ENCODE data around the gene GUF1.

DNA sequence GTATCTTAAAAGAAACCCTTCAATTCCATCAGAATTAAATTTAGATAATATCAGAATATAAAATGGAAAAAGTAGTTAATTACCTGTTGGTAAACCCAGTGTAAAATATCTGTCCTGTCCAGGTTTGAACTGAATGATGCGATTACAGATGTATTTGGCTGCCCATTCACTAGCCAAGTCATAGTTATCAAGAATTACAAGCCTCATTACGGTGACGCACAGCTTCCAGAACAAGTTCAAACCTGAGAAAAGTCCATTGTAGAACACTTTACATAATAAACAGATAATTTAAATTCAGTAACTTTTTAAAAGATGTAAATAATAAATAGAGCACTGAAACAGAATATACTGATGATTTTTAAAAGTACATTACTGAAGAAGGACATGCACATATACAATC, 43.8 kb downstream of the GUF1 start:
- TF ChIP-seq GATA3 (IDR thresholded peaks at IDR 0.05; ENCODE audit: low read depth, low read length) = no peak
- no peak for TF ChIP-seq GATA2 (IDR thresholded peaks at IDR 0.05; ENCODE audit: low read depth, low read length)
